Measurements from ENCODE around the gene GALNT14. TPM values are rescaled to one million over a fixed set of nuclear protein-coding genes. Genes with fewer than 3 reads are reported as not detected.

Gene GALNT14
- total RNA-seq, 4 donors from 2014 or later = 1.00 TPM; not detected in 3

GRCh38 chr2:31065356-31065755 lies 72.9 kb downstream of the GALNT14 start:
- no peaks in the 10 kb centered on the region for H3K9me3 ChIP-seq

GRCh38 chr2:31060397-31060796 lies 77.8 kb downstream of the GALNT14 start:
- H3K4me1 ChIP-seq = no peaks in the 10 kb centered on the region
- no peak overlapping the region for H3K27ac ChIP-seq
- DNase-seq = no peak
- H3K27me3 ChIP-seq = no peaks in the 10 kb centered on the region
- intact Hi-C loops (cut with DNase I; ENCODE audit: low total_unique reads) (no loop called here), in situ Hi-C loops (cut with MboI; ENCODE audit: low pct_ligation_motif_present in 1 of 4, low pct_unique_long_range_greater_than_20kb in 1 of 4, low sequenced_read_pairs in 3 of 4) (no loop called here)
- H3K9me3 ChIP-seq = no peaks in the 10 kb centered on the region
- WGBS, 2 donors (ENCODE audit: low coverage in 1 of 2) = 54 to 63% methylated on average over 1 to 2 of the region's 6 CpGs
- TF ChIP-seq CTCF (IDR thresholded peaks at IDR 0.05) (no peak), EP300 (IDR thresholded peaks at IDR 0.05; ENCODE audit: low read depth) (no peak), POLR2AphosphoS5 (IDR thresholded peaks at IDR 0.05) (no peak)
- no peak overlapping the region for H3K4me3 ChIP-seq
- H3K36me3 ChIP-seq = no peaks in the 10 kb centered on the region

More at GRCh38 chr2:31065356-31065755, 72.9 kb downstream of the GALNT14 start:
- 79% methylated on average over 5 of the region's 5 CpGs; no CpG with 5 or more reads in 1 of the 2 donors for WGBS, 2 donors (ENCODE audit: low coverage in 1 of 2)
- no peaks in the 10 kb centered on the region for H3K4me1 ChIP-seq
- H3K27me3 ChIP-seq = no peaks in the 10 kb centered on the region
- intact Hi-C loops (cut with DNase I; ENCODE audit: low total_unique reads) = no loop called here
- TF ChIP-seq POLR2A (IDR thresholded peaks at IDR 0.05) (no peak), POLR2AphosphoS5 (IDR thresholded peaks at IDR 0.05) (no peak), EP300 (IDR thresholded peaks at IDR 0.05; ENCODE audit: low read depth) (no peak), CTCF (IDR thresholded peaks at IDR 0.05) (no peak)
- no peak for DNase-seq
- in situ Hi-C loops (cut with MboI; ENCODE audit: low pct_ligation_motif_present in 1 of 4, low pct_unique_long_range_greater_than_20kb in 1 of 4, low sequenced_read_pairs in 3 of 4) = no loop called here
- H3K36me3 ChIP-seq = no peaks in the 10 kb centered on the region
- no peak overlapping the region for H3K4me3 ChIP-seq
- H3K27ac ChIP-seq = no peak overlapping the region

- Histone ChIP-seq H3K27me3 (no peaks in the 10 kb centered on the region), H3K4me3 (no peak overlapping the region), H3K4me1 (no peaks in the 10 kb centered on the region), H3K36me3 (no peaks in the 10 kb centered on the region), H3K9me3 (no peaks in the 10 kb centered on the region), H3K27ac (no peak overlapping the region)
- in situ Hi-C loops (cut with MboI; ENCODE audit: low pct_ligation_motif_present in 1 of 4, low pct_unique_long_range_greater_than_20kb in 1 of 4, low sequenced_read_pairs in 3 of 4) (no loop called here), intact Hi-C loops (cut with DNase I; ENCODE audit: low total_unique reads) (no loop called here)
- no peak for TF ChIP-seq CTCF (IDR thresholded peaks at IDR 0.05)
- no peak for TF ChIP-seq POLR2A (IDR thresholded peaks at IDR 0.05)
- TF ChIP-seq EP300 (IDR thresholded peaks at IDR 0.05; ENCODE audit: low read depth) = no peak
- TF ChIP-seq POLR2AphosphoS5 (IDR thresholded peaks at IDR 0.05) = no peak
- 70 to 82% methylated on average over 3 to 11 of the region's 13 CpGs for WGBS, 2 donors (ENCODE audit: low coverage in 1 of 2)
- no peak for DNase-seq
These were observed 79.9 kb downstream of the GALNT14 start for GRCh38 chr2:31058096-31059035.

GRCh38 chr2:31057691-31058090 lies 80.5 kb downstream of the GALNT14 start:
- Histone ChIP-seq H3K27ac (no peak overlapping the region), H3K4me1 (no peaks in the 10 kb centered on the region), H3K27me3 (no peaks in the 10 kb centered on the region), H3K9me3 (no peaks in the 10 kb centered on the region), H3K4me3 (no peak overlapping the region), H3K36me3 (no peaks in the 10 kb centered on the region)
- DNase-seq = no peak
- intact Hi-C loops (cut with DNase I; ENCODE audit: low total_unique reads) (no loop called here), in situ Hi-C loops (cut with MboI; ENCODE audit: low pct_ligation_motif_present in 1 of 4, low pct_unique_long_range_greater_than_20kb in 1 of 4, low sequenced_read_pairs in 3 of 4) (no loop called here)
- TF ChIP-seq EP300 (IDR thresholded peaks at IDR 0.05; ENCODE audit: low read depth) = no peak
- TF ChIP-seq POLR2AphosphoS5 (IDR thresholded peaks at IDR 0.05) = no peak
- no peak for TF ChIP-seq POLR2A (IDR thresholded peaks at IDR 0.05)
- no peak for TF ChIP-seq CTCF (IDR thresholded peaks at IDR 0.05)
- WGBS, 2 donors (ENCODE audit: low coverage in 1 of 2) = 96% methylated on average over 3 of the region's 3 CpGs; no CpG with 5 or more reads in 1 of the 2 donors

Data from transverse colon (tissue), 4 donors.